Transverse colon (tissue), 4 donors: ENCODE data around the gene CADM2.

ENCODE experiments used
- CTCF ChIP-seq, 5 experiments: fragments of 200-600 bp in 3 of 5; fragments of 450-650 bp in 2 of 5; sonication (generic) in 3 of 5; IDR thresholded peaks; 1 replicate in 2 of 5; 2 replicates in 3 of 5; pipeline ENCODE4 v1.5.1; 2016 to 2017; ENCODE audit warnings: antibody characterized with exemption in 5 of 5, inconsistent platforms in 3 of 5, mild to moderate bottlenecking in 2 of 5, moderate library complexity in 1 of 5
- POLR2A ChIP-seq: fragments of 450-650 bp; IDR thresholded peaks from one replicate; pipeline ENCODE4 v1.6.1; 2016; ENCODE audit warnings: antibody characterized with exemption, mild to moderate bottlenecking, moderate library complexity
- POLR2AphosphoS5 ChIP-seq, 3 donors: sonication (generic); formaldehyde crosslinking; IDR thresholded peaks; one replicate each; pipeline ENCODE4 v1.6.1; 2016; ENCODE audit warnings: antibody characterized with exemption in 3 of 3

GRCh38 chr3:85161544-85161943, 202.8 kb downstream of the CADM2 start:
- TF ChIP-seq CTCF (IDR thresholded peaks at IDR 0.05), result no peak
- no peak for TF ChIP-seq POLR2A
- TF ChIP-seq POLR2AphosphoS5 (IDR thresholded peaks at IDR 0.05), result no peak
